ENCODE data around the gene YWHAG.
"Not testable (repeated sequence)": the region's sequence is repeated elsewhere in the genome, so short reads cannot be mapped to it uniquely, and the experiment has no call there.

Gene YWHAG

DNA sequence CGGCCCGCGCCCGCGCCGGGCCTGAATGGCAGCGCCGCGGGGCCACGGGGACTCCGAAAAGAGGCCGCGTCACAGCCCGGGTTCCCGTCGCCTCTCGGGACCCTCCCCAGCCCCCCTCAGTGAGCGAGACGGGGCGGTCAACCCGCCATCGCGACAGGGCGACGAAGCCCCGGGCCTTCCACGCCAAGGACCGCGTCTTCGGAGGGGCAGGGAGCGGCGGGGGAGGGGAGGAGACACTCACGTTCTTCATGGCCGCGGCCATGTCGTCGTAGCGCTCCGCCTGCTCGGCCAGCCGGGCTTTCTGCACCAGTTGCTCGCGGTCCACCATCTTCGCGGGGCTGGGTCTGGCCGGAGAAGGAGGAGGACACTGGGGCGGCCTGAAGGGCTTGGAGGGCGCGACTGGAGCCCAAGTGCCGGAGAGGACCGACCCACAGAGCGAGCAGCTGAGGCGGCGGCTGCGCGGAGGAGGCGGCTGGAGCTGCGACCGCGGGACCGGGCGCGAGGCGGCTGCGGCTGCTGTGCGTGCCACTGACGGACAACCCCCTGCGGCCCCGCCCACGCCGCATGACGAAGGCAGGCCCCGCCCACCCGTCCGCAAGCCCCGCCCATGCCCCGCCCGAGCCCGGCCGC lies at the start of gene YWHAG:
TSS of gene YWHAG (minus strand) at position 511 of the 630 bp plus-strand sequence. CDS start at position 328, 183 bp downstream.
- DNase-seq (ENCODE audit: low read depth, low spot score): peak; percentile 46
- H3K27ac ChIP-seq: peak within 1 kb of the TSS; percentile 90

DNA sequence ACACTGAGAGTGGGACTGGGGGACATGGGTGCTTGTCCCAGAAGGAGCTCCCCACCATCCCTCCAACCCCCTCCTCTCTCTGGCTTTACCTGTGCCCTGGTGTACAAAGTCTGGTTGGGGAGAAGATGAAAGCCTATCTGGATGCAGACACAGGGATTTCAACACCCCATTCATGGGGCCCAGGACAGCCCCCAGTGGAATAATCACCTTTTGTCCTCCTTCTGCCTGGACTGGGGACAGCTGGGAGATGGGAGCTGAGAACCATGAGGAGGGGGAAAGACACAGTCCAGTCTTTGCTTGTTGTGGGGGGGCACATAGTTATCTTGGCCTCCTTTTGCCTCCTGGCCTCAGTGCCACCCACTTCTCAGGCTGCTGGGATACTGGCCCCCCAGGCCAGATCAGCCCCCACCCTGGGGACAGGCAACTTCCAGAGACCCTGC lies 49.4 kb upstream of the YWHAG start:
- H3K27ac ChIP-seq: no peak overlapping the region
- DNase-seq (ENCODE audit: low read depth, low spot score): no peak

GRCh38 chr7:76407718-76408117 lies 48.9 kb upstream of the YWHAG start:
- no peak for DNase-seq (ENCODE audit: low read depth, low spot score)
- H3K27ac ChIP-seq: no peak overlapping the region

DNA sequence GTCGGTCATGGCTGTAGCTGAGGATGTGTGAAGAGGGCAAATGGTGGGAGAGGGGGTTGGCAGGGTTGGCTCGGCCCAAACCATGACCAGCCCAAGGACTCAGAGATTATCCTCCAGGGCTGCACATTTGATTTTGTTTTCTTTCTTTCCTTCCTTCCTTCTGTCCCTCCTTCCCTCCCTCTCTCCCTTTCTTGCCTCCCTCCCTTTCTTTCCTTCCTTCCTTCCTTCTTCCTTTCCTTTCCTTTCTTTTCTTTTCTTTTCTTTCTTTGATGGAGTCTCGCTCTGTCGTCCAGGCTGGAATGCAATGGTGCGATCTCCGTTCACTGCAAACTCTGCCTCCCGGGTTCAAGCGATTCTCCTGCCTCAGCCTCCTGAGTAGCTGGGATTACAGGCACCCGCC lies 46.9 kb upstream of the YWHAG start:
- DNase-seq (ENCODE audit: low read depth, low spot score): no peak
- H3K27ac ChIP-seq: no peak overlapping the region

DNA sequence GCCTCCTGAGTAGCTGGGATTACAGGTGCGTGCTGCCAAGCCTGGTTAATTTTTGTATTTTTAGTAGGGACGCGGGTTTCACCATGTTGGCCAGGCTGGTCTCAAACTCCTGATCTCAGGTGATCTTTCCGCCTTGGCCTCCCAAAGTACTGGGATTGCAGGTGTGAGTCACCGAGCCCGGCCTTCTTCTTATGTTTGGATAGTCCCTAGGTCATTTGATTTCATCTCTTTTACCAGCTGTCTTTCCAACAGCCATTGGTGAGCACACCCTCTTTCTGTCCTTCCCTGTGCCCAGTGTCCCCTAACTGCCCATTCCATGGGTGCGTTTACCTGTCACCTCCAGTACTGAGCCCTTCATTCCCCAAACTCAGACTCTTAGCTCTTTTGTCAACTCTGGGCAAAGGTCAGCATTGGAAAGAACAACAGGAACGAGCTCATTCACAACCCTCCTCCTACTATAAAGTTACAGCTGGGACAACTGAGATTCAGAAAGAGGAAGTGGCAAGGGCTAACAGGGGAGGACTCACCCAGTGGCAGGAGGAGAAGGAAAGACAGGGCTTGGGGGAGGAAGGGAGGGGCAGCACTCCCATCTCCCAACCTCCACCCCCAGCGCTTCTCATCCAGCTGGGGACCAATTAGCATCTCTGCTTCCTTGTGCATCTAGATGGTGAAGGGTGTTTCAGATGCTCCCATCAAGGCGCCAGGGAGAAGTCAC lies 45.1 kb upstream of the YWHAG start:
- DNase-seq (ENCODE audit: low read depth, low spot score): no peak
- no peak overlapping the region for H3K27ac ChIP-seq

- DNase-seq (ENCODE audit: low read depth, low spot score); H3K27ac ChIP-seq: not testable (repeated sequence)
These were observed 44.3 kb upstream of the YWHAG start for GRCh38 chr7:76403097-76403496.

GRCh38 chr7:76400248-76400647 lies 41.5 kb upstream of the YWHAG start:
- no peak for DNase-seq (ENCODE audit: low read depth, low spot score)
- no peak overlapping the region for H3K27ac ChIP-seq

DNA sequence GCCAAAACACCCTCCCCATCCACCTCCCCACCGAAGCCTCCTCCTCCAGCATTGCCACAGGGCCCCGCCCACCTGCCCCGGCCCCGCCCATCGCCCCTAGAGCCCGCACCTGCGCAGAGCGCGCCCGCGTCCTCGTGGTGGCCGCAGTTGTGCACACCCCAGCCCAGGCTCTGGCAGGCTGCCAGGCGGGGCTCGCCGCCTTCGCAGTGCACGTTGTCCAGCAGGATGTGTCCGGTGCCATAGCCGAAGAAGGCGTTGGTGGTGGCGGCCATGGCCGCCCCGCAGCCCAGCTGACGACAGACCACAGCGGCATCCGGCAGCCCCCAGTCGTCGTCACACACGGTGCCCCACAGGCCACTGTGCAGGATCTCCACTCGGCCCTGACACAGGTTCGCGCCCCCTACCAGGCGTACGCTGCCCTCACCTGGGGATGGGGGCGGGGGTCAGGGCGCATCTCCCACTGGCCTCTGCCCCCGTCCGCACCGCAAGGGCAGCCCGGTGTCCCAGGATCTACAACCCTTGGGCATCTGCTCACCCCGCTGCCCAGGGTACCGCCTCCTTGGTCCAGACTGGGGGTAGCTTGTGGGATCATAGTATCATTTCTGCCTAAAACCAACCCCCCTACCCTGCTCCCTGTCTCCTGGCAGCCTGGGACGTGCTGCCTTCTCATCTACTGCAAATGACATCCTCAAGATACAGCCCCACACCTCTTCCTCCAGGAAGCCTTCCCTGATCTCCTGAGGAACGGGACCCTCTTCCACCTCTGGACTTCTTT lies 38.8 kb upstream of the YWHAG start:
- no peak overlapping the region for H3K27ac ChIP-seq
- DNase-seq (ENCODE audit: low read depth, low spot score): no peak

GRCh38 chr7:76396864-76397263 lies 38.1 kb upstream of the YWHAG start:
- DNase-seq (ENCODE audit: low read depth, low spot score): no peak
- H3K27ac ChIP-seq: no peak overlapping the region

DNA sequence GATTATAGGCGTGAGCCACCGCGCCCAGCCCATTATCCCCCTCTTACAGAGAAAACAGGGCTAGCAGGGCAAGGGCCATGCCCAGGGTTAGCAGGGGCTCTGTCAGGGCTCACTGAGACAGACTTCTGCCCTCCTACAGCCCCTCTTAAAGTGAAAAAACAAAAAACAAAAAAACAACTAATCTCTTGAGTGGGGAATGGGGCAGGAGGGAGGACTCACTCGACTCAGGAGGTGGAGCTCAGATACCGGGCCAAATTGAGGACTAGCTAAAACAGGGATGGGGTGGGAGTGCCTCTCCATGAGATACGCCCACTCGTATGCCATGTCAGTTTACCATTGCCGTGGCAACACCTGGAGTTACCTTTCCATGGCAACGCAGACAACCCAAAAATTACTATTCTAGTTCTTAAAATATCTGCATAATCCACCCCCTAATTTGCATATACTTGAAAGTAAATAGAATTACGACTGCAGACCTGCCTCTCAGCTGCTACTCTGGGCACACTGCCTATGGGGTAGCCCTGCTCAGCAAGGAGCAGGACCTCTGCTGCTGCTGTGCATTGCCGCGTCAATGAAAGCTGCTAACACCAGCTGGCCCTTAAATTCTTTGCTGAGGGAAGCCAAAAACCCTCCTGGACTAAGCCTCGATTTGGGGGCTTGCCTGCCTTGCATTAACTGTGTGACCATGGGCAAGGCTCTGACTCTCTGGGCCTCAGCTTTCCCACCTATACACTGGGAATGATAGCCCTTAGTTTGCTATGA lies 37.4 kb upstream of the YWHAG start:
- H3K27ac ChIP-seq: no peak overlapping the region
- DNase-seq (ENCODE audit: low read depth, low spot score): no peak

DNA sequence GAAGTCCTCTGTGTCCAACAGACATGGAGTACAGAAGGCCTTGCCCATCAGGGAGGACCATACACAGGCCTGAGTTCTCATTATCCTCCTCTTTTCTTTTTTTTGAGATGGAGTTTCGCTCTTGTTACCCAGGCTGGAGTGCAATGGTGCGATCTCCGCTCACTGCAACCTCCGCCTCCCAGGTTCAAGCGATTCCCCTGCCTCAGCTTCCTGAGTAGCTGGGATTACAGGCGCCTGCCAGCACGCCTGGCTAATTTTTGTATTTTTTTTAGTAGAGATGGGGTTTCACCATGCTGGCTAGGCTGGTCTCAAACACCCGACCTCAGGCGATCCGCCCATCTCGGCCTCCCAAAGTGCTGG lies 36.8 kb upstream of the YWHAG start:
- H3K27ac ChIP-seq; DNase-seq (ENCODE audit: low read depth, low spot score): not testable (repeated sequence)

GRCh38 chr7:76394957-76395356 lies 36.2 kb upstream of the YWHAG start:
- no peak for DNase-seq (ENCODE audit: low read depth, low spot score)
- no peak overlapping the region for H3K27ac ChIP-seq

DNA sequence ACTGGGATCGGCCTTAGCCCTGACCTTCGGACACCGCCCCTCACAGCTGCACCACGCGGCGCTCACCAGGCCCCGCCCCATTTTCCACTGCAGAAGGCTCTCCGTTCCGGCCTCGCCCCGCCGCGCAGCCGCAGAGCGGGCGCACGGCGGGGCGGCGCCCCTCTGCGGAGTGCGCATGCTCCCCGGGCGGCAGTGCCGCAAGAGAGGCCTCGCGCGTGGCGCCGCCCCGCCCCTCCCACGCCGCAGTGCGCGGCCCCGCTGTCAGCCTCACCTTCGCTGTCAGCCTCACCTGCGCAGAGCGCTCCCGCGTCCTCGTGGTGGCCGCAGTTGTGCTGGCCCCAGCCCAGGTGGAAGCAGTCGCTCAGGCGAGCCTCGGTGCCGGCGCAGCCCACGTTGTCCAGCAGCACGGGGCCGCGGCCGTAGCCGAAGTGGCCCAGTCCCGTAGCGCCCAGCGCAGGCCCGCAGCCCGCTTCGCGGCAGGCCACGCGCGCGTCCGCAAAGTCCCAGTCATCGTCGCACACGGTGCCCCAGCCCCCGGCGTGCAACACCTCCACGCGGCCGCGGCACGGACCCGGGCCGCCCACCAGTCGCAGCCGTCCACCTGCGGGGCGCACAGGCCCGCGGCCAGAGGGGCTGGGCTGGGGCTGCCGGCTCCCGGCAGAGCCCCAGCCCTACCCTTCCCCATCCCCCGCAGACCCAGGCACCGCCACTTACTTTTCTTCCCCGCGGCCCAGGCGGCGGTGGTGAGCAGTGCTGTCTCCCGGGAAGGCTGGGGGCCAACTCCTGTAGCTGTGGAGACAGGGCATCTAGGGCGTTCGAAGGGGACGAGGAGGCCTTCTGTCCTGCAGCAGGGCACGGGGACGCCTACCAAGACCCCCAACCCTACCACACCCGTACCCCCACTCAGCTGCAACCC lies 34.6 kb upstream of the YWHAG start:
- DNase-seq (ENCODE audit: low read depth, low spot score): no peak
- peak overlapping the region; percentile 42 for H3K27ac ChIP-seq

- H3K27ac ChIP-seq: peak overlapping the region; percentile 42
These were observed 33.8 kb upstream of the YWHAG start for GRCh38 chr7:76392531-76393115.

DNA sequence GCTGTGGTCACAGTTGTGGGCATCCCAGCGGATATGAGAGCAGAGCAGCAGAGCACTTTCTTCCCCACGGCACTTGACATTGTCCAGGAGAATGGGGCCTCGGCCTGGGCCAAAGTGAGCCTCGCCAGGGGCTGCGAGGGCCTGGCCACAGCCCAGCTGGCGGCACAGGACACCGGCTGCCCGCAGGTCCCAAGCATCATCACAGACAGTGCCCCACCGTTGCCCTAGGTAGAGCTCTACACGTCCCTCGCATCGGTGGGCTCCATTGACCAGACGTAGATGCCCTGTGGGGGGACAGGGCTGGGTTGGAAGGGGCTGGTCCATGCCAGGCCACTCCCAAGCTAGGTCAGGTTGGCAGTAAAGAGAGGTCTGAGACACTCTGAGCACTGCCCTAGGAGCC lies 31.3 kb upstream of the YWHAG start:
- no peak overlapping the region for H3K27ac ChIP-seq
- DNase-seq (ENCODE audit: low read depth, low spot score): no peak

More at GRCh38 chr7:76392531-76393115, 33.8 kb upstream of the YWHAG start:
- DNase-seq (ENCODE audit: low read depth, low spot score): no peak

DNA sequence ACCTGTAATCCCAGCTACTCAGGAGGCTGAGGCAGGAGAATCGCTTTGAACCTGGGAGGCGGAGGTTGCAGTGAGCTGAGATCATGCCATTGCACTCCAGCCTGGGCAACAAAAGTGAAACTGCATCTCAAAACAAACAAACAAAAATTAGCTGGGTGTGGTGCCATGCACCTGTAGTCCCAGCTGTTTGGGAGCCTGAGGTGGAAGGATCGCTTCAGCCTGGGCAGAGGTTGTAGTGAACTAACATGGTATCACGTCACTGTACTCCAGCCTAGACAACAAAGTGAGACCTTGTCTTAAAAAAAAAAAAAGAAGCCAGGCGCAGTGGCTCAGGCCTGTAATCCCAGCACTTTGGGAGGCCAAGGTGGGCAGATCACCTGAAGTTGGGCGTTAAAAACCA lies 29.0 kb upstream of the YWHAG start:
- not testable (repeated sequence) for H3K27ac ChIP-seq; DNase-seq (ENCODE audit: low read depth, low spot score)

DNA sequence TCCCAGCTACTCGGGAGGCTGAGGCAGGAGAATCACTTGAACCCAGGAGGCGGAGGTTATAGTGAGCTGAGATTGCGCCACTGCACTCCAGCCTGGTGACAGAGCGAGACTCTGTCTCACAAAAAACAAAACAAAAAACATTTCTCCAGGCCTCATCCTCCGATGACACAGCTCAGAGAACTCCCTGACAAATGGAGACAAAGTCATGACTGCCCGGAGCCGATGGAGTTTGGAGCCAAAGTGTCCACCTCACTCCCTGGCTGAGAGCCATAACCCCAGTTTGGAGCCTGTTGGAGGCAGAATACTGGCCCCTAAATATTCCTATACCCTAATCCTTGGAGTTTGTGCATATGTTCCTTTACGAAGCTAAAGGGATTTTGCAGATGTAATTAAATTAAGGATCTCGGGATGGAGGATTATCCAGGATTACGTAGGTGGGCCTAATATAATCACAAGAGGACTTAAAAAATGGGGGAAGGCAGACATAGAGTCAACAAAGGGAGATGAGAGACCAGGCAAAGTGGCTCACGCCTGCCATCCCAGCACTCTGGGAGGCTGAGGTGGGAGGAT lies 28.0 kb upstream of the YWHAG start:
- DNase-seq (ENCODE audit: low read depth, low spot score): no peak
- H3K27ac ChIP-seq: no peak overlapping the region

DNA sequence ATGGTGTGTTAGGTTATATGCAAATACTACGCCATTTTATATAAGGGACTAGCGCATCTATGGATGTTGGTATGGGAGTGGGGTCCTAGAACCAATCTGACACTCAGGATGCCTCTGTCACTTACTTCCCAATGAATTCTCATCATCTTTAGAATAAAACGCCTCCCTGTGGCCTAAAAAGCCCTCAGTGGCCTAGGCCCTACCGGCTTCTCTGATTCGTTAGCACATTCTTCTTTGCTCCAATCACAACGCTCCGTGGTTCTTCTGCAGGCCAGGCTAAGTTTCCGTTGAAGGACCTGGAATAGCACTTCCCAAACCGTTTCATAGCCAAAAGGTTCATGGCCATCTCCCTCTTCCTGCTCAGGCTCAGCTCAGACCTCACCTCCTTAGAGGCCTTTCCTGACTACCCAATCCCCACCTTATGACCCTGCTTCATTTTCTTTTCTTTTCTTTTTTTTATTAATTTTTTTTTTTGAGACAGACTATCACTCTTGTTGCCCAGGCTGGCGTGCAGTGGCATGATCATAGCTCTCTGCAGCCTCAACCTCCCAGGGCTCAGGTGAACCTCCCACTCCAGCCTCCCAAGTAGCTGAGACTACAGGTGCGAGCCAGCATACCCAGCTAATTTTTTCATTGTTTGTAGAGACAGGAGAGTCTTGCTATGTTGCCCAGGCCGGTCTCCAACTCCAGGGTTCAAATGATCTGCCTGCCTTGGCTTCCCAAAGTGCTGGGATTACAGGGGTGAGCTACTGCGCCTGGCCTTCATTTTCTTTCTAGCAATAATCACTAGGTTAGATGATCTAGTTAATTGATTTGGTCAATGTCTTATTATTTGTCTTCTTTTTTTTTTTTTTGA lies 24.5 kb upstream of the YWHAG start:
- no peak for DNase-seq (ENCODE audit: low read depth, low spot score)

More for the DNA sequence above, 24.5 kb upstream of the YWHAG start:
- no peak overlapping the region for H3K27ac ChIP-seq
